Esophagus squamous epithelium (tissue), 5 donors: Measurements from ENCODE around the gene CNTNAP5. TPM values are rescaled to one million over a fixed set of nuclear protein-coding genes. Genes with fewer than 3 reads are reported as not detected.

ENCODE experiments used
- DNase-seq: peaks from one replicate; lab custom pipeline; 2025; lab: John Stamatoyannopoulos, UW
- H3K27ac ChIP-seq, 4 donors: fragments of 200-600 bp; sonication (generic); one replicate each; pipeline ENCODE4 v1.5.1; 2016 to 2019; ENCODE audit warnings: mild to moderate bottlenecking in 1 of 4
- H3K27me3 ChIP-seq, 4 donors: fragments of 200-600 bp; sonication (generic); 1 replicate in 3 of 4; 2 replicates in 1 of 4; pipeline versions ENCODE4 v1.5.1 to v1.6.0; 2017 to 2021; ENCODE audit warnings: antibody characterized with exemption in 1 of 4
- H3K36me3 ChIP-seq, 3 donors: fragments of 200-600 bp; sonication (generic); one replicate each; pipeline ENCODE4 v1.5.1; 2016 to 2019
- H3K4me1 ChIP-seq, 3 donors: fragments of 200-600 bp; sonication (generic); one replicate each; pipeline ENCODE4 v1.5.1; 2017 to 2019
- H3K4me3 ChIP-seq, 4 donors: fragments of 200-600 bp; sonication (generic); 1 replicate in 3 of 4; 2 replicates in 1 of 4; pipeline ENCODE4 v1.5.1; 2016 to 2019; ENCODE audit warnings: mild to moderate bottlenecking in 2 of 4, moderate library complexity in 1 of 4
- H3K9me3 ChIP-seq, 3 donors: fragments of 200-600 bp; sonication (generic); one replicate each; pipeline ENCODE4 v1.5.1; 2016 to 2019
- POLR2A ChIP-seq, 4 donors: fragments of 450-650 bp; IDR thresholded peaks; one replicate each; pipeline ENCODE4 v1.6.1; 2017; ENCODE audit warnings: antibody characterized with exemption in 4 of 4, mild to moderate bottlenecking in 4 of 4, moderate library complexity in 3 of 4
- WGBS, 2 donors: methylation state at CpG; one replicate each; pipeline ENCODE4 v1.1.5; 2018; 5-methylcytosine and 5-hydroxymethylcytosine counted together
- intact Hi-C: fragments of 100-400 bp; cut with DNase I; formaldehyde crosslinking; loops from one replicate; pipeline ENCODE4 v1.15.0; 2022
- total RNA-seq, 4 donors: library from RNA; depleted of rRNA; stranded (reverse); fragments of >200 nt; gene quantifications; one replicate each; pipeline ENCODE4 v1.1.0, GENCODE V29; 2016
- TF ChIP-seq, protein P1 (sequence below), 6 experiments: fragments of 450-650 bp in 4 of 6; fragments of 200-600 bp in 2 of 6; sonication (generic) in 2 of 6; IDR thresholded peaks; one replicate each; pipeline ENCODE4 v1.5.1; 2016 to 2019; ENCODE audit warnings: antibody characterized with exemption in 6 of 6, mild to moderate bottlenecking in 4 of 6, moderate library complexity in 4 of 6
- donor health status: DM: yes; HTN: yes; CAD: no.

The CNTNAP5 gene
- total RNA-seq, 4 donors from 2014 or later: not detected

DNA sequence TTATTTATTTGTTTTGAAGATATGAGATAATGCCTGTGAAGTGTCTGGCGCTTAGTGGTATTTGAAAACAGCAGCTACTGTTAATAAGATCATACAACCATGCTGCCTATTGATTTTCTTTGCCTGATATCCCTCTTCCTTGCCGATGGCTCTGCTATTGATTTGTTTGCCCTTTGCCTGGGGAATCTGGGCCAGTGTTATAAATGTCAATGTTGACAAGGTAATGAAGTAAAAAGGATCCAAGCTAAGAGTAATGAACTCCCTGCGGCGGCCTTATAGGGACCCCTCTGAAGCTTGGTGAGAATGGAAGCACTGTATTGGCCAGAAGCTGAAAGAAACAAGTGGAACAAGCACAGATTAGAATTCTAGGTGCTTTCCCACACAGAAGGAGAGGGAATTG lies 854.6 kb downstream of the CNTNAP5 start:
- Histone ChIP-seq H3K27ac (no peak overlapping the region), H3K9me3 (no peaks in the 10 kb centered on the region), H3K4me1 (no peaks in the 10 kb centered on the region), H3K36me3 (no peaks in the 10 kb centered on the region), H3K27me3 (no peaks in the 10 kb centered on the region), H3K4me3 (no peak overlapping the region)
- TF ChIP-seq, protein P1, sequence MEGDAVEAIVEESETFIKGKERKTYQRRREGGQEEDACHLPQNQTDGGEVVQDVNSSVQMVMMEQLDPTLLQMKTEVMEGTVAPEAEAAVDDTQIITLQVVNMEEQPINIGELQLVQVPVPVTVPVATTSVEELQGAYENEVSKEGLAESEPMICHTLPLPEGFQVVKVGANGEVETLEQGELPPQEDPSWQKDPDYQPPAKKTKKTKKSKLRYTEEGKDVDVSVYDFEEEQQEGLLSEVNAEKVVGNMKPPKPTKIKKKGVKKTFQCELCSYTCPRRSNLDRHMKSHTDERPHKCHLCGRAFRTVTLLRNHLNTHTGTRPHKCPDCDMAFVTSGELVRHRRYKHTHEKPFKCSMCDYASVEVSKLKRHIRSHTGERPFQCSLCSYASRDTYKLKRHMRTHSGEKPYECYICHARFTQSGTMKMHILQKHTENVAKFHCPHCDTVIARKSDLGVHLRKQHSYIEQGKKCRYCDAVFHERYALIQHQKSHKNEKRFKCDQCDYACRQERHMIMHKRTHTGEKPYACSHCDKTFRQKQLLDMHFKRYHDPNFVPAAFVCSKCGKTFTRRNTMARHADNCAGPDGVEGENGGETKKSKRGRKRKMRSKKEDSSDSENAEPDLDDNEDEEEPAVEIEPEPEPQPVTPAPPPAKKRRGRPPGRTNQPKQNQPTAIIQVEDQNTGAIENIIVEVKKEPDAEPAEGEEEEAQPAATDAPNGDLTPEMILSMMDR (IDR thresholded peaks at IDR 0.05): no peak
- no peak for TF ChIP-seq POLR2A (IDR thresholded peaks at IDR 0.05)
- DNase-seq: no peak
- WGBS, 2 donors: 69 to 87% methylated on average over 4 of the region's 4 CpGs
- intact Hi-C loops: no loop called here

DNA sequence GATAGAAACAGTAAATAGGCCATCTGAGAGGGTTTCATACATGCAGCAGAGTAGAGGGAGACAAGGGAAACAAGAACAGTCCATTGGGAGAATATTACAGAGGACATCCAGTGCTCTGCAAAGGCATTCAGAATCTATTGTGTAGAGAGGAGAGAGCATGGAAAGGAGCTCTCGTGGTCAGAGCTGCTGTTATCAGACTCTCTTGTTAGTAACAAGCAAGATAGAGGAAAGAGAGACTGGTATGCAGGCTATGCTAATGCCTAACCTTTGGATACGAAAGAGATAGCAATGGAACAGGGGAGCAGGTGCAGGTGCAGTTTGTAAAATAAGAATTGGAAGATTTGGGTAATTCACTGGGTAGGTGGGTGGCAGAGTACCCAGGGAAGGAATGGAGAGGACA lies 855.9 kb downstream of the CNTNAP5 start:
- no peak for TF ChIP-seq POLR2A (IDR thresholded peaks at IDR 0.05)
- TF ChIP-seq, protein P1 (IDR thresholded peaks at IDR 0.05): no peak
- no peaks in the 10 kb centered on the region for H3K27me3 ChIP-seq
- no peak overlapping the region for H3K4me3 ChIP-seq
- WGBS, 2 donors: 44 to 57% methylated on average over 2 of the region's 2 CpGs
- H3K36me3 ChIP-seq: no peaks in the 10 kb centered on the region
- no peaks in the 10 kb centered on the region for H3K9me3 ChIP-seq
- H3K27ac ChIP-seq: no peak overlapping the region
- H3K4me1 ChIP-seq: no peaks in the 10 kb centered on the region
- DNase-seq: no peak
- intact Hi-C loops: no loop called here

DNA sequence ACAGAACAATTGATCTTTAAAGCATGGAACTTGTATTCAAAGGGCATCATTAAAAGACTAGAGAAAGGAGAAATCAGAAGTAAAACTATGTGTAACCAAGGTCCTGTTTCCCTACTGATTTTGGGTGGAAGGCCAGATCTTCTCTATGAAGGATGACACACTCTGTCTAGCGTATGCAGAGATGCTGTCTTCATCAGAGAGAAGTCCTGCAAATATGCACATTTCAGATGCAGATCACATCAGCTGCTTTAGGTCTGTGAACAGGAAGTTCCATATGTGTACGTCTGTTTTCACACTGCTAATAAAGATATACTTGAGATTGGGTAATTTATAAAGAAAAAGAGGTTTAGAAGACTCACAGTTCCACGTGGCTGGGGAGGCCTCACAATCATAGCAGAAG lies 857.3 kb downstream of the CNTNAP5 start:
- Histone ChIP-seq H3K9me3 (no peaks in the 10 kb centered on the region), H3K4me3 (no peak overlapping the region), H3K27me3 (no peaks in the 10 kb centered on the region), H3K4me1 (no peaks in the 10 kb centered on the region), H3K27ac (no peak overlapping the region), H3K36me3 (no peaks in the 10 kb centered on the region)
- TF ChIP-seq, protein P1 (IDR thresholded peaks at IDR 0.05): no peak
- TF ChIP-seq POLR2A (IDR thresholded peaks at IDR 0.05): no peak
- intact Hi-C loops: no loop called here
- no peak for DNase-seq
- 51% methylated on average over 3 of the region's 3 CpGs for WGBS, 2 donors

DNA sequence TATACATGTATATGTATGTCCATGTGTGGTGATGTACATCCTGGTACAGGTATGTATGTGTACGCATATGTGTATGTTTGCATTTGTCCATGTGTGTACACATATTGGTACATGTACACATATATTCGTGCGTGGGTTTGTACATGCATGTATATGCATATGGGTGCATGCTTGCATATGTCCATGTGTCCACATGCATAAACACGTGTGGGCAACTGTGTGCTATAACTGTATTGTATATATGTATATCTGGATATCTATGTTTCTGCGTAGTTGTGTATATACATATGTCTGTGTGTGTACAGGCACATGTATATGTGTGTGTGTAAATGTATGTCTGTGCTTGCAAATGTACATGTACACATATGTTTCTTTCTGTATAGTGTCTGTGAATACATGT lies 858.5 kb downstream of the CNTNAP5 start:
- TF ChIP-seq, protein P1 (IDR thresholded peaks at IDR 0.05): no peak
- TF ChIP-seq POLR2A (IDR thresholded peaks at IDR 0.05): no peak
- Histone ChIP-seq H3K9me3 (no peaks in the 10 kb centered on the region), H3K27ac (no peak overlapping the region), H3K4me1 (no peaks in the 10 kb centered on the region), H3K4me3 (no peak overlapping the region), H3K36me3 (no peaks in the 10 kb centered on the region), H3K27me3 (no peaks in the 10 kb centered on the region)
- no peak for DNase-seq
- WGBS, 2 donors: 84 to 92% methylated on average over 5 of the region's 5 CpGs
- intact Hi-C loops: no loop called here

DNA sequence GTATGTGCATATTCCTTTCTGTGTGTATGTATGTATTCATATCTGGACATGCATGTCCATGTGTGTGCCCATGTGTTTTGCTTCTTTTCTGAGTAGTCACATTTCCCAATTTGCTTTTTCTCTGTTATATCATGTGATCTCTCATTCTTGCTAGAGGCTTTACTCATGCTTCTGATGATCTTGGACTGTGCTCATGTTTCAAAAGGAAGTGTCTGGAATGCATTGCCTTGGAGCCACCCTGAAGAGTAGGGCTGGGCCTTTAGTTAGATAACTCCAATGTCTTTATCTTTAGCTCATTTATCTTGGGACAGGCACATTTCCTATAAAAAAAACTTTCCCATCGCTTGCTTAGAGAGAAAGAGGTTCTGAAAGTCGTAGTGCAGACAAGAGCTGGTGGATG lies 859.2 kb downstream of the CNTNAP5 start:
- Histone ChIP-seq H3K27ac (no peak overlapping the region), H3K4me1 (no peaks in the 10 kb centered on the region), H3K9me3 (no peaks in the 10 kb centered on the region), H3K4me3 (no peak overlapping the region), H3K27me3 (no peaks in the 10 kb centered on the region), H3K36me3 (no peaks in the 10 kb centered on the region)
- intact Hi-C loops: no loop called here
- 67 to 72% methylated on average over 2 of the region's 2 CpGs for WGBS, 2 donors
- no peak for DNase-seq
- TF ChIP-seq, protein P1 (IDR thresholded peaks at IDR 0.05): no peak
- no peak for TF ChIP-seq POLR2A (IDR thresholded peaks at IDR 0.05)
